Left ventricle myocardium inferior (tissue), 1 donor: Measurements from ENCODE around the gene GVQW3. TPM values are rescaled to one million over a fixed set of nuclear protein-coding genes. Genes with fewer than 3 reads are reported as not detected.

Experiments
- DNase-seq: peaks from one replicate; pipeline ENCODE4 v3.0.0-alpha.2; 2020
- H3K27ac ChIP-seq: fragments of 200-600 bp; replicated peaks from 2 replicates; pipeline ENCODE4 v1.8.0; 2021
- H3K27me3 ChIP-seq: fragments of 200-600 bp; 2 replicates; pipeline ENCODE4 v1.8.0; 2021; ENCODE audit warnings: low read depth
- H3K36me3 ChIP-seq: fragments of 200-600 bp; 2 replicates; pipeline ENCODE4 v1.8.0; 2021
- H3K4me1 ChIP-seq: fragments of 200-600 bp; 2 replicates; pipeline ENCODE4 v1.8.0; 2021
- H3K4me3 ChIP-seq: fragments of 200-600 bp; 2 replicates; pipeline ENCODE4 v1.8.0; 2021; ENCODE audit warnings: mild to moderate bottlenecking, moderate library complexity
- H3K9me3 ChIP-seq: fragments of 200-600 bp; replicated peaks from 2 replicates; pipeline ENCODE4 v1.8.0; 2021
- CTCF ChIP-seq: fragments of 200-600 bp; IDR thresholded peaks from 2 replicates; pipeline ENCODE4 v1.8.0; 2021; ENCODE audit warnings: antibody characterized with exemption, mild to moderate bottlenecking, borderline replicate concordance
- intact Hi-C: fragments of 100-400 bp; cut with micrococcal nuclease; formaldehyde crosslinking; loops from one replicate; pipeline ENCODE4 v1.11.0; 2022
- long read RNA-seq: library from polyadenylated mRNA; unstranded; transcript quantifications from one replicate; pipeline ENCODE4 v2.0.0, GENCODE V29; 2021
- total RNA-seq: library from RNA; stranded (reverse); fragmentation: NEBNext Ultra II Directional; extraction: Animal tissue kit (Norgen Biotek cat#: 25700); gene quantifications from one replicate; pipeline ENCODE4 v1.2.1, GENCODE V29; 2021
- donor health status: DM: no; HTN: yes; CAD: no; lungs with severe emphysema.

GVQW3 gene
- total RNA-seq, result 1.8 TPM
- long read RNA-seq, partial matches to known transcripts, result 0 of 1 reads
- long read RNA-seq, other reads (novel, unspliced or antisense), result 1 of 1 reads

- peaks cover 52% of the 10 kb centered on the region for H3K4me1 ChIP-seq
- peak within 1 kb of the TSS; percentile 99 for H3K4me3 ChIP-seq
- TF ChIP-seq CTCF, result peak; percentile 17
- H3K9me3 ChIP-seq, result no peaks in the 10 kb centered on the region
- H3K36me3 ChIP-seq, result no peaks in the 10 kb centered on the region
- intact Hi-C loops, result no loop called here
- H3K27me3 ChIP-seq, result no peaks in the 10 kb centered on the region
- H3K27ac ChIP-seq, result peak within 1 kb of the TSS; percentile 92
- DNase-seq, result peak; percentile 97
Measured at GRCh38 chr11:76380977-76381719, at the start of gene GVQW3, which contains the start of gene THAP12. Gene GVQW3, plus strand, starts transcription at chr11:76381323. Its CDS starts 506 bp downstream, at chr11:76381829. Gene THAP12, minus strand, starts transcription at chr11:76381132. Its CDS starts 296 bp downstream, at chr11:76380836.

GRCh38 chr11:76334826-76335389, 46.2 kb upstream of the GVQW3 start:
- no peak overlapping the region for H3K27ac ChIP-seq
- H3K36me3 ChIP-seq, result no peaks in the 10 kb centered on the region
- peaks cover 13% of the 10 kb centered on the region for H3K9me3 ChIP-seq
- no peak for DNase-seq
- TF ChIP-seq CTCF, result no peak
- H3K27me3 ChIP-seq, result no peaks in the 10 kb centered on the region
- H3K4me1 ChIP-seq, result peaks cover 25% of the 10 kb centered on the region
- intact Hi-C loops, result no loop called here
- no peak overlapping the region for H3K4me3 ChIP-seq

- TF ChIP-seq CTCF, result no peak
Measured at GRCh38 chr11:76335842-76336241, 45.3 kb upstream of the GVQW3 start.

GRCh38 chr11:76336597-76336996, 44.5 kb upstream of the GVQW3 start:
- Histone ChIP-seq H3K27me3 (no peaks in the 10 kb centered on the region), H3K9me3 (peaks cover 13% of the 10 kb centered on the region), H3K27ac (no peak overlapping the region), H3K4me3 (no peak overlapping the region), H3K4me1 (peaks cover 27% of the 10 kb centered on the region), H3K36me3 (no peaks in the 10 kb centered on the region)
- TF ChIP-seq CTCF, result no peak
- DNase-seq, result no peak
- intact Hi-C loops, result no loop called here

More at GRCh38 chr11:76335842-76336241, 45.3 kb upstream of the GVQW3 start:
- Histone ChIP-seq H3K27ac (no peak overlapping the region), H3K9me3 (peaks cover 13% of the 10 kb centered on the region), H3K4me1 (peaks cover 27% of the 10 kb centered on the region), H3K27me3 (no peaks in the 10 kb centered on the region), H3K4me3 (no peak overlapping the region), H3K36me3 (no peaks in the 10 kb centered on the region)
- intact Hi-C loops, result no loop called here
- no peak for DNase-seq

- no peaks in the 10 kb centered on the region for H3K27me3 ChIP-seq
- H3K4me3 ChIP-seq, result no peak overlapping the region
- intact Hi-C loops, result no loop called here
- no peak for DNase-seq
- H3K36me3 ChIP-seq, result no peaks in the 10 kb centered on the region
- TF ChIP-seq CTCF, result no peak
- H3K9me3 ChIP-seq, result peaks cover 13% of the 10 kb centered on the region
- peaks cover 27% of the 10 kb centered on the region for H3K4me1 ChIP-seq
- peak overlapping the region; percentile 81 for H3K27ac ChIP-seq
Measured at GRCh38 chr11:76337469-76337868, 43.7 kb upstream of the GVQW3 start.
